GM18873 (cell line): Measurements from ENCODE around the gene RBM28.
"Not testable (repeated sequence)": the region's sequence is repeated elsewhere in the genome, so short reads cannot be mapped to it uniquely, and the experiment has no call there.

Experiments
- ATAC-seq: cut with Tn5 transposase; IDR thresholded peaks from one replicate; pipeline ENCODE4 v1.9.1; 2021; ENCODE audit warnings: mild to moderate bottlenecking, moderate library complexity, moderate number of reproducible peaks; ENCODE audit not compliant: unreplicated experiment, low FRiP score

RBM28 gene

DNA sequence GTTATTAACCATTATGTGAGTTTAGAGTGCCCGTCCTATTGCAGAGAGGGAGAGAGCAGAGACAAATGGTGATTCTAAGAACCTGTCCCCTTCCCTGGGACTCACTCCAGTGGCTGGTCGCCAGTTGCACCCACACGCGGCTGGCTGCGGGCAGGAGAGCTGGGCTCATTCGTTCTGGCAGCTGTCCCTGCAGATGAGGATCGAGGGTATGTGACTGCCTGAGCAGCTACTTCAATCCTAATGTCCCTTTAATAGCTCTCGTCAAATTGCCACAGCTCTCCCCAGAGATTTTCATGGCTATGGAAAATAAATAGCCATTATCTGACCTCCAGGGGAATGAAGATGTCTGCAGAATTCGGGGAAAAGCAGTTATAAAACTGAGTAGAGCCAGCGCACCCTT is 41.6 kb downstream of the RBM28 start:
- ATAC-seq, result no peak

DNA sequence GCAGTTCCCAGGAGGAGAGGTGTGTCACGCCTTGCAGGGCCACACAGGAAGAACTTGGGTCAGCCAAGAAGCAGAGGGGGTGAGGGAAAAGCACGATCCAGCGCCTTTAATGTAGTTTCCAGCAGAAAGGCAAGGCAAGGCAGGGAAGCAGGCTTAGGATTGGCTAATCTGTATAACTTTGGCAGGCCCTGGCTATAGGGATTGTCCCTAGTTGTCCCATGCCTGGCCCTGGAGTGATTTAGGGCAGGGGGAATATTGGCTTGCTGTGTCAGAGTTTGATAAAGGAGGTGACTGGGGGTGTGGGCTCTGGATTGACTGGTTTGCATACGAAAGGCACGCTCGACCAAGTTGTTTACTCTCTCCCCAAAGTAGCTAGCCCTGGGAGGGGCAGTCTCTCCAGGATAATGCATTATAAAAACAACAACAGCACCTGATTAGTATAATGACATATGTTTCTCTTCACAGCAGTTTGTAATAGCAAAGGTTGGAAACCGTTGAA is 44.5 kb downstream of the RBM28 start:
- ATAC-seq, result no peak

DNA sequence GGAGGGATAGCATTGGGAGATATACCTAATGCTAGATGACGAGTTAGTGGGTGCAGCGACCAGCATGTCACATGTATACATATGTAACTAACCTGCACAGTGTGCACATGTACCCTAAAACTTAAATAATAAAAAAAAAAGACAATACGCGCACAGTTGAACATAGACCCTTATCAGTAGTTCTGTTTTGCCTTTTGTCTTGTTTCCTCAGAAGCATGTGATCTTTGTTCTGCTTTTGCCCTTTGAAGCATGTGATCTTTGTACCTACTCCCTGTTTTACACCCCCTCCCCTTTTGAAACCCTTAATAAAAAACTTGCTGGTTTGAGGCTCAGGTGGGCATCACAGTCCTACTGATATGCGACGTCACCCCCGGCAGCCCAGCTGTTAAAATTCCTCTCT is 45.7 kb downstream of the RBM28 start:
- ATAC-seq, result not testable (repeated sequence)

DNA sequence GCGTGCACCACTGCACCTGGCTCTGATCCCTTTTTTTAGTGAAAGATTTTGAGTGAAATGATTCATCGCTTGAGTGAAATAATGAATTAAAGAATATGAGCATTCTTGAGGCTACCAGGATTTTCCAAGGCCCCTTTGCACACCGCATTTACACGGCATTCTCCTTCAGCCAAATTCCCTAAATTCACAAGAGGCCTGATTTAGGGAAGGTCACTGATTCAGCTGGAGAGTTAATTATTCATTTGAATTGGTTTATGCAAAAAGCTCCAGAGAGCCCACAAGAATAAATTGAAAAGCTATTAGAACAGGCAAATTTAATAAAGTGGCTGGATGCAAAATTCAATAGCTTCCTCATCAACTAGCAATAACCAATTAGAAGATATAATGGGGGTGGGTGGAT is 56.2 kb downstream of the RBM28 start:
- ATAC-seq, result no peak

DNA sequence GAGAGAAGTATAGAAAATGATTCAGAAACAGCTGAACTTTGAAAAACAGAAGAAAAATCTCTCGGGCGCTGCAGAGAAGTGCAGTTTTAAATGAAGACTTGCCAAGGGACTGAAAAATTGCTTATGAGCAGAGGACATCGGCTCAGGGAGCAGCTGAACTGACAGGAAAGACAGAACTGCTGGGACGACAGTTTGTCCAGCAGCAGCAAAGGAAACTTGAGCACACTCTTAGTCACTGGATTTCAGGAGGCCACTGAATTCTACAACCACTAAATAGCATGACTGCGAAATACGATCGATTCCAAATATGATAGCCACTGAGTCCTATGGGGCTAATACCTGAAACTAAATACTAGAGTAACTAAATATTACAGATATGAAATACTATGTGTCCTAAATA is 59.6 kb downstream of the RBM28 start:
- ATAC-seq, result no peak

DNA sequence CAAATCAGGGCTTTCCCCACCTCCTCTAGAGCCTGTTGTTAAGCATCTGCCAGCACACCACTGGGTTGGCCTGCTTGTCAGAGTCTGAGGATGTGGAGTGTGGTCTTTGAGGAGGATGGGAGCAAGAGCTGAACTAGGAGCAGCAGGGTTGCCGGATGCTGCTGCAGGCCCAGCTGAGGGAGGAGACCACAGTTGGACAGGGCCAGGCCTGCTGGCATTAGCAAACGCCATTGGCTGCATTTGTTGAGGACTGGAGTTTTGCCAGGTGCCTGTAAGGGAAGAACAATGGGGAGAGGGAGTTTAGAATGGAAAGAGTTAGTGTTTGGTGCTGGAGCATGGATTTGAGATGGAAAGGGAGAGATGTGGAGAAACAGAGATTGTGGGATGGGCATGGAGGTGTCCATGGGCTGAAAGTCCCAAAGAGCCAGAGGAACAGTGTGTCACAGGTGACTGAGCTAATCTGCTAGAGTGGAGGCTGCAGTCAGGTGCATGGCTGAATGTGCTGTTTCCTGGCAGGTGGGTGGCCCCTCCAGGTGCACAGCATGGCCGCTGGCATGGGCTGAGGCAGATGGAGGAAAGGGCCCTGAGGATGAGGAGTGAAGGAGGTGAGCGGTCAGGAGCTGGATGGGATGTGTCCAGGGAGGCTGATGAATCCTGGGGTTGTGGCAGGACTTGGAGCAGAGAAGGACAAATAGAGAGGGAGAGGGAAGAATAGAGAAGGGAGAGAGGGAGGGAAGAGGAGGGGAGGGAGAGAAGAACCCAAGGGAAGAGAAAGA is 61.9 kb downstream of the RBM28 start:
- no peak for ATAC-seq

DNA sequence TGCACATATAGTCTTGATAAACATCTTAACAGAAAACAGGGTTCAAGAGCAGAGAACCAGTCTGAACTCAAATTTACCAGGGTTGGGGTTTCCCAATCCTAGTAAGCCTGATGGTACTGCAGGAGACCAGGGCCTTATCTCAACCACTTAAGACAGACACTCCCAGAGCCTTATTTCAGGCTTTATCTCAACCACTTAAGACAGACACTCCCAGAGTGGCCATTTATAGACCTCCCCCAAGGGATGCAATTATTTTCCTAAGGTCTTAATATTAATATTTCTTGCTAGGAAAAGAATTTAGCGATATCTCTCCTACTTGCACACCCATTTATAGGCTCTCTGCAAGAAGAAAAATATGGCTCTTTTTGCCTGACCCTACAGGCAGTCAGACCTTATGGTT is 63.3 kb downstream of the RBM28 start:
- not testable (repeated sequence) for ATAC-seq

DNA sequence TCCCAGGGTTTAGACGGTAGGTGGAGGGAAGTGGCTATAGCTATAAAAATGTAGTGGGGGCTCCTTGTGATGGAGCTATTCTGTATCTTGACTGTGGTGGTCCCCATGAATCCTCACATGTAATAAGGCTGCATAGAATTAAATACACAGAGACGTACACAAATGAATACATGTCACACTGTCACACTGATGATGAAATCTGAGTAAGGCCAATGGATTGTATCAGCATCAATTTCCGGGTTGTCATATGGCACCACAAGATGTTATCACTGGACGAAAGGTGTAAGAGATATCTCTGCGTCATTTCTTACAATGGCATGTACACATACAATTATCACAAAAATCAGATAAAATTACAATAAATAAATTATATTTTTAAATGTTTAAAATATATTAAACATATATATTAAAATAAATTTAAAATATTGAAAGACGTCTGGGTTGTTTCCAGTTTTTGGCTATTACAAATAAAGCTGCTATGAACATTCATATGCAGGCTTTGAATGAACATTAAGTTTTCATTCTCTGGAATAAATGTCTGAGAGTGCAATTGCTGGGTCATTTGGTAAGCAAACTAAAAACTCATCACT is 64.5 kb downstream of the RBM28 start:
- no peak for ATAC-seq

DNA sequence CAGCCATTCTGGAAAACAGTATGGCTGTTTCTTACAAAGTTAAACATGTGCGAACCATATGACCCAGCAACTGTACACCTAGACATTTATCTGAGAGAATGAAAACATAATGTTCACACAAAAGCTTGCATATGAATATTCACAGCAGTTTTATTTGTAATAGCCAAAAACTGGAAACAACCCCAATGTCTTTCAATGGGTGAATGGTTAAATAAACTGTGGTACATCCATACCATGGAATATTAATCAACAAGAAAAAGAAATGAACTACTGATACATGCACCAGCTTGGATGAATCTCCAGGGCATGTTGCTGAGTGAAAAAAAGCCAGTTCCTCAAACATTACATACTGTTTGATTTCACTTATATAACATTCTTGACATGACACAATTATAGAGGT is 65.3 kb downstream of the RBM28 start:
- ATAC-seq, result no peak

DNA sequence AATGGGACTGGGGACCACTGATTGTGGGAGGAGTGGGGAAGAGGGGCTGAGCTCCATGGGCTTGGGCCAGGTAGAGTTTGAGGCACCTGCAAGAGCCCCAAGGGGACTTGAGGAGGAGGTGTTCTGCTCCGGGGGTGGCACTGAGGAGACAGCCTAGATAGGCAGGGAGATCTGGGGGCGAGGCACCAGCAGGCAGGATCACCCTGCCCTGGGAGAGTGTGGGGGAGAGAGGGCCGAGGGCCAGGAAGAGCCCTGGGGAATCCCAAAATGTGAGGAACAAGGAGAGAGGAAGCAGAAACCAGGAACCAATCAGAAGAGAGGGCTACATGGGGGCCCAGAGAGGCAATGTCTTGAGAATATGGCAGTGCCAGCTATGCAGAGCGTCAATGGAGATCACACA is 68.0 kb downstream of the RBM28 start:
- no peak for ATAC-seq

DNA sequence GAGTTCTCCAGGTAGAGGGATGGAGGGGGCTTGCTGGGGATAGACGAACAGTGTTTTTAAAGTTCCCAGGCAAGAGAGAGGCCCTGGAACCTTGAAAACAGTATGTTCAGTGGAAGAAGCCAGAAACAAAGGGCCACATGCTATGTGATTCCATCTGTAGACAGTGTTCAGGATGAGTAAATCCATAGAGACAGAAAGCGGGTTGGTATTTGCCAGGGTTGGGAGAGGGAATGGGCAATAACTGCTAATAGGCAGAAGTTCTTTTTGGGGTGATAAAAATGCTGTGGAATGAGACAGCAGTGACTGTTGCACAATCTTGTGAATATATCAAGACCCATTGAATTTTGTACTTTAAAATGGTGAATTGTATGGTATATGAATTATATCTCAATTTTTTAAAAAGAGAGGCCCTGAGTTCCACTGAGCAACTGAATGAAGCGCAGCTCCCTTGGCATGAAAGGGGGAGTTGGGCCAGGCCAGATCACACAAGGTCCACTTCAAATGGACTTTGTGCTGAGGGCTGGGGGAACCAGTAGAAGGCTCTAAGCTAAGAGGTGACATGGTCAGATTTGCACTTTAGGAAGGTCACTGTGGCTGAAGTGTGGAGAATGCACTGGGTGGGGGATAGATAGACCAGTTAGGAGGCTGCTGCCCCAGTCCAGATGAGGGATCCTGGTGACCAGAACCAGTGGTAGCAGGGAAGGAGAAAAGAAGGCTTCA is 68.7 kb downstream of the RBM28 start:
- no peak for ATAC-seq

DNA sequence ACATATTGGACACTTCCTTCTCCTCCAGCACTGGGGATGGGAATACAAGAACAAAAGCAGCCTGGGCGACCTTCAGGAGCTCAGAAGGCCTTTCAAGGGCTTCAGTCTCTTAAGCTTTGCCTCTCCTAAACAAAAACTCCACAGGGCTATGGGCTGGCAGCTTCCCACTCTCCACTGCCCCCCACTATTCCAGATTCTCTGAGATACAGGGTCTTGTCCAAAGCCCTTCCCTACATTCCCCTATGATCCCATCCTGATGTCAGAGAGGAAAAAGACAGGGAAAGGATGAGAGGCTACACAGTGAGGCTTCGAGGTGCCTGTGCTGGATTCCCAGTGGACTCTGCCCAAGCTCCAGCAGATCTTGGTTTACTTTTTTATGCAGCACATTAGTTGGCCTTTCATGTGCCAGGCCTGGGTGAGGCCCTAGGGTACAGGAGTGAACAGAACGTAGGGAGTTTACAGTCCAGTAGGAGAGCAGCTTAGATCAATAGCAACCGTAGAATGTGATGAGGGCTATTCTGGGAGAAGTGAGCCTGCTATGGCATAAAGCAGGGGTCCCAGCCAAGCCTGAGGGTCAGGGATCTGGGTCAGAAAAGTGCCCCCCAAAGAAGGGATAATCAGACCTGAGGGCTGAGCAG is 69.3 kb downstream of the RBM28 start:
- no peak for ATAC-seq

DNA sequence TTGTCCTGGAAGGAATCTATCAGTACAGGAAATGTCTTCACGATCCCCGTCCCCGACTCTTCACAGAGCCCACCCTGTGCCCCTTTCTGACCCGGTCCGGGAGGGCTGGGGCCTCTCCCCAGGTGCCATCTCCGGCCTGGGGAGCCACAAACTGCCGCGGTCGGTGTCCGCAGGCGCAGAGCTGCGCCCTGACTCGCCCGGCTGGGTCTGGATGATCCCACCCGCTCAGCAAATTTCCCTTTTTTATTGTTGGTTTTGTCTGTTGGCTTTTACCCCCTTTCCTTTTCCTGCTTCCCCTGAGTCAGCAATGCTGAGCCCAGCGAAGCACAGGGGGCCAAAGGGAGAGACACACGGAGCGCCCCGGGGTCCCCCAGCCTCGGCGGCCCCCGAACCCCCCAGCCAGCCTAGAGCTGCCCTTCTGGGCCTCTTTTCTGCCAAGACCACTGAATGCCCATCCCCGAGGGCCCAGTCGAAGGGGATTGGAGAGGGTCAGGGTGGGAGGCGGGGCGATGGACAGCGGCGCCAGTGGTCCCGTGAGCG is 71.7 kb downstream of the RBM28 start:
- ATAC-seq, result no peak

DNA sequence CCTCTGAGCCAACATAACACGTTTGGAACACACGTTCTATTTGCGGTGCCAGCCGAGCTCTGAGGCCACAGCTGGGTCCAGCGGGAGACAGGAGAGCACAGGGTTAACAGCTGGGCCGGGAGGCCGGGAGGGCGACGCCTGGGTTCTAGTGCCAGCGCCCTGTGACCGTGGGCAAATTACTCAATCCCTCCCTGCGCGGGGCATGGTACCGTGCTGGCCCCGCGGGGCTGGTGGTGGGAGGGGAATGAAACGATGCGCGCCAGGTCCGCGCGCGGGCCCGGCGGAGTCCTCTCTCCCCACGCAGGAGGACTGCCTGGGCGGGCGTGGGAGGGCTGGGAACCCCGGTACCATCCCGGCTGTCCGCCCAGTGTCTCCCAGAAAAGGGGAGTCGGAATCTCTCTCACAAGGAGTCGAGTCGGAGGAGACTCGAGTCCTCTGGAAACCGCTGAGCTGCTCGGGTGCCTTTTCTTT is 72.2 kb downstream of the RBM28 start:
- ATAC-seq, result no peak

DNA sequence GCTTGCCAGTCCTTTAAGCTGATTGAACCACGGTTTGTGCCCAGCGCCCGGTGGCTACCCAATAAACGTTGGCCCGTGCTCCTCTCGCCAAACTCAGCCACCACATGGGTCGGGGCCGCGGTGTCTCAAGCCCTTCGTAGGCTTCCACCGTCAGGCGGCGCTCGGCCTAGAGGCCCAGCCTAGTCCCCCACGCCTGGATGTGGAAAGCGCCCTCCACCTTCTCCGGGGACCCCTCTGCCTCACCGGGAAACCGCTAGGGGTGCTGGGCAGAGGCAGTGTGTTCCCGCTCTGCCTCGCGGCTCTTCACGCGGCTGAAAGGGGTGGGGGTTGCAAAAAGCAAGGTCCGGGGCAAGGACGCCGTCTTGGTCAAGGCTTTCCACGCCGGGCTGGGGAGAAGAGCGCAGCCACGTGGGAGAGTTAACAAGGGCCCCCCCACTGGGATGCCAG is 72.9 kb downstream of the RBM28 start:
- no peak for ATAC-seq

DNA sequence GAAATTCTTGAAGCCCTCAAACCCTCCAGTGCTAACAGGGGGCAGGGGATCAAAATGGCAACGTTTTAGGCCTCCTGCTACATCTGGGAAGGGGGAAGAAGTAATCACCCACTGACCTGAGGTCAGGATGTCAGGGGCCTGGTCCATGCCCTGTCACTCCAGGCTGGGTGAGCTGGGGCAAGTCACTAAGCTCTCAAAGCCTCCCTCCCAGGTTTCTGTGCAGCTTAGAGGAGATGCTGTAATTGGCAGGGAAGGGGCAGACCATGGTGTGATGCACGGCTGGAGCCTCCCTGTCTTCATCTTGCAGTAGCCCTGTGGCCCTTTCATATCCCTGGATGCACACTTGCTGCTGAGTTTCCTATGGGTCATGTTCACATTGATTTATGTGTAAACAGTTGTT is 75.5 kb downstream of the RBM28 start:
- ATAC-seq, result no peak

DNA sequence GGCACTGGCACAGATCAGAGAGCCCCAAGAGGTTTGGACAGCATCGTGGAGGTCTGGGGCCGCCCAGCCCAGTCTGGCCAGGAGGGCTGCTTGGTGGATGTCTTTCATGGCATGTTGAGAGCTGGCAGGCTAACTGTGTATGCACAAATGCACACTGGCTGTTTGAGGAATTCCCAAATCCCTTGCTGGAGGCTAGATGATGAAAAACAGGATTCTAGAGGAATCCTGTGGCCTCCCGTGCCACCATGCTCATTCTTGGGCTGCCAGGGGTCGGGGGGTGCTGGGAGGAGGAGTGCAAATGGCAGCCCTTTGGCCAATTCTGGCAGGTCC is 76.1 kb downstream of the RBM28 start:
- ATAC-seq, result no peak

DNA sequence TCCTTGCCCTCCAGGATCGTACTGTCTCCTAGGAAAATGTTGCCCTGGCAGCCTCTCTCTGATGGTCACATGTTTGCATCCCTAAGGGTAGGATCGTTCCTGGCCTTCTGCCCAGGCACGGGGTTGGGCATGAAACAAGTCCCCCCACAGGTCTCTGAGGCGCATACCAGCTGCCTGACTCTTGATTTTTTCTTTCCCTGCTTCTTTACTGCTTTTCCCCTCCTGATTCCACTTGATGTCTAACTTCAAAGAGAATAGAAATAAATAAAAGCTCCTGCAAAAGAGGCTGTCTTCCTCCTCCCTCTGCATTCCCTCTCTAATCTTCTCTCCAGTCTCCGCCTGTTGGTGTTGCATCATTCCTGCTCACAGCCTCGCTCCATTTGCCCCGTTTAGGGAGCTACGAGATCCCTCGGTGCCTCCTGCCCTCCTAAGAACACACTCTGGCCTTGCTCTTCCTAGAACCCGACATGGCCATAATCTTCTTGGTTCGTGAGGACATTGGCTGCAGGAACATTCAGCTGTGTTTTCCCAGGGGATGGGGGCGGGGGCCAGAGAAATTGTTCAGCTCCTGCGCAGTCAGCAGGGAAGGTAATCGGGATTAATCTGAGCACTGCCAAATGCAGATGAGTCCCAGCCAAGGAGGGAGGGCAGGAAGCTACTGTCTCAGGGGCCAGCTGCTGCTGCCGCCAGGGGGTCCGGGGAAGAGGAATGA is 76.7 kb downstream of the RBM28 start:
- ATAC-seq, result no peak

DNA sequence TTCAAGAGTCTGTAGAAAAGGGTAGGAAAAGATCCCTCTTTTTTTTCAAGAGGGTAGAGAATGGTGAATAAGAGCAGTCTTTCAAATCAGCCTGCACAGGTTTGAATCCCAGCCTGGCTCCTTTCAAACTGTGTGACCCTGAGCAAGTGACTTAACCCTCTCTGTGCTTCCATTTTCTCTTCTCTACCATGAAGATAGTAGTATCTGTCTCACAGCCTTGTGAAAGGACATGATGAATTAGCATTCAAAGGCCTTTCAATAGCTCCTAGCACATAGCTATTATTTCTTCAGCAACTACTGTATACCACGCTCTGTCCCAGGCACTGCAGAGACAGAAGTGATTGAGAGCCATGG is 77.2 kb downstream of the RBM28 start:
- ATAC-seq, result no peak

DNA sequence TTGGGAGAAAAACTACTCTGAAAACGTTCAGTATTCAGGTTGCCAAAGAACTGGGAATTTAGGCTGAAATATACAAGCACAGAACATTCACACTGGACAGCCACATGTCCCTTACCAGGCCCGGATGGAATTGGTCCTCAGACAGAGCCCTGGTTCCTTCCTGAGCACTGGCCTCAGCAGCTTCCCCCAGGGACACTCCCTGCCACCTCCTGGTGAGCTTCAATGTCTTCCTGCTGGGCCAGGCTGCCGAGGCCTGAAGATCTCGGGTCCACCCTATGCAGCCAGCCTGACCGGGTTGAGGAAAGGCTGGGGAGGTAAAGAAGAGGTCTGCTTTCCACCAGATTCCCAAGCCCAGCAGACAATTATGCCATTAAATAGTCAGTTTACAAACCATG is 77.8 kb downstream of the RBM28 start:
- no peak for ATAC-seq
